Bronchial epithelial cell (primary cell): ENCODE results near the gene QPRT. TPM values are rescaled to one million over a fixed set of nuclear protein-coding genes. Genes with fewer than 3 reads are reported as not detected.
"Not testable (repeated sequence)": the region's sequence is repeated elsewhere in the genome, so short reads cannot be mapped to it uniquely, and the experiment has no call there.

Experiments
- DNase-seq: peaks from one replicate; pipeline ENCODE4 v3.0.0-alpha.2; 2010; ENCODE audit warnings: low read depth
- FAIRE-seq: peaks from 2 replicates; lab custom pipeline; 2011; peaks lifted over from hg19 to GRCh38; lab: Jason Lieb, UNC
- H3K27me3 ChIP-seq: 2 replicates; pipeline ENCODE4 v1.5.1; 2011; ENCODE audit warnings: low read length; ENCODE audit not compliant: control insufficient read depth, insufficient read depth
- H3K36me3 ChIP-seq: 2 replicates; pipeline ENCODE4 v1.5.1; 2011; ENCODE audit warnings: low read length; ENCODE audit not compliant: control insufficient read depth, insufficient read depth
- H3K4me3 ChIP-seq: 2 replicates; pipeline ENCODE4 v1.5.1; 2011; ENCODE audit warnings: mild to moderate bottlenecking, low read depth, low read length, control low read depth
- CTCF ChIP-seq: IDR thresholded peaks from 2 replicates; pipeline ENCODE4 v1.5.1; 2011; ENCODE audit warnings: mild to moderate bottlenecking, moderate library complexity, low read length, control low read depth, inconsistent platforms; ENCODE audit not compliant: insufficient read depth, severe bottlenecking
- total RNA-seq: library from RNA; depleted of rRNA; stranded (reverse); fragments of >200 nt; gene quantifications from 2 replicates; pipeline ENCODE4 v1.2.1, GENCODE V29; 2014

Gene QPRT
- total RNA-seq, 1 donor from 2014 or later: 0.79 TPM

- no peak for FAIRE-seq
- TF ChIP-seq CTCF: no peak
- DNase-seq: no peak
- H3K4me3 ChIP-seq: no peak overlapping the region
- H3K27me3 ChIP-seq: no peaks in the 10 kb centered on the region
- H3K36me3 ChIP-seq: no peaks in the 10 kb centered on the region
Measured at GRCh38 chr16:29708917-29709600, 30.1 kb downstream of the QPRT start.

- not testable (repeated sequence) for H3K4me3 ChIP-seq, H3K36me3 ChIP-seq, FAIRE-seq, H3K27me3 ChIP-seq
- peak; percentile 54 for DNase-seq
Measured at GRCh38 chr16:29709657-29710056, 30.7 kb downstream of the QPRT start.

DNA sequence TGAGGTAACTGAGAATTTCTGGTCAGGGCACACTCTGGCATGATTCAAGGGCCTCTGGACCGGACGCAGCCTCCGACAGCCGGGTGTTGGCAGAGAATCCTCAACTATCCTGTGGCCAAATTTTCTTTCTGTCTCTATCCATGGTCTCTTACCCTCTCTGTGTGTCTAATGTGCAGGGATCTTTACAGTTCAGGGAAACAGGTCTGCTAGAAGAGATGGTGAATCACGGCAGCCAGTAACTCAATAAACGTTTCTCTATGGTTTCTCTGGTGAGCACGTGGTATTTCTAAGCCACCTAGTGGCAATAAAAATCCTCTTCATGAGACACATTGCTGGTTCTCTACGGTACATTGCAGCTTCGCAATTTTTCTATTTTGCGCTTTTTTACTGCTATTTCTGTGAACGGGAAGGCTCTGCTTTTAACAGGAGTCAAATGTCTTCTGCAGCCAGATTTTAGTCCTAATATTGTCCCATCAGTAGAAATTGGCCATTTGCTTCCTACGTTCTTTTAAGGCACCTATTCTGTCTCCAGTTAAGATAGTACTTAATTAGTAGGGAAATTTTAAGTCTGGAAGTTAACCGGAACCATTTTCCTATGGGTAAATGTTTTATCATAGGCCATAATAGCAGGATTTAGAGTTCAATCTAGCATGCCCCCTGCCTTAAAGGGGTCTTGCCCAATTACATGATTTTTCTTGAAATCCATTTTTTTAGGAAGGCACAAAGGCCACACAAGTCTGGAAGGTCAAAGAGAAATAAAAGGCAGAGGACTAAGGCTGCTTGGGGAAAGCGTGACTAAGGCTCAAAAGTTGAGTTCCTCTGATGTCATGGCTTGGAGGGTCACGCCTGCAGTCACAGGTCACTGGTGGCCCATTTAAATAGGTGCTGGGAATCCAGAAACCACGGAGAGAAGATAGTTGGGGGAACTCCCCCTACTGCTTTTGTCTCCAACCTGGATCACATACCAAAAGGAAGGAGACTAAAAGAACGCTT, 31.5 kb downstream of the QPRT start:
- Histone ChIP-seq H3K36me3 (no peaks in the 10 kb centered on the region), H3K4me3 (no peak overlapping the region), H3K27me3 (no peaks in the 10 kb centered on the region)
- TF ChIP-seq CTCF: peak; percentile 59
- FAIRE-seq (no peak), DNase-seq (peak; percentile 71)

- FAIRE-seq (no peak), DNase-seq (no peak)
- no peaks in the 10 kb centered on the region for H3K27me3 ChIP-seq
- no peak for TF ChIP-seq CTCF
- no peaks in the 10 kb centered on the region for H3K36me3 ChIP-seq
- no peak overlapping the region for H3K4me3 ChIP-seq
Measured at GRCh38 chr16:29712809-29713208, 33.8 kb downstream of the QPRT start.

DNA sequence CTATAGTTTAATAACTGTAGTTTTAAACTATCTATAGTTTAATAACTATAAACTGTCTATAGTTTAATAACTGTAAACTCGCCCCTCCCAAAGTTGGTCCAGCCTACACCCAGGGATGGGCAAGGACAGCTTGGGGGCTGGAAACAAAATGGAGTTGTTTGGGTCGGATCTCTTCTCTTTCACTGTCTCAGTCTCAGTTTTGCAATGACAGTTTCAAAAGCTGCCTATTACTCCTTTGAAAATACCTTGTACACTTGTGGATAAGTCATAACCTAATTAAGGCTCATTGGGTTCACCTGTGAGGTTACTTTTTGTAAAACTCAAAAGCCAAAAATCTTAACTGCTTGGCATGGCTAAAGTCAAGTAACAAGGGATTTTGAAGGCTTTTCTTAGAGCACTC, 35.4 kb downstream of the QPRT start:
- FAIRE-seq: no peak
- no peaks in the 10 kb centered on the region for H3K27me3 ChIP-seq
- H3K4me3 ChIP-seq: no peak overlapping the region
- H3K36me3 ChIP-seq: no peaks in the 10 kb centered on the region
- DNase-seq: no peak
- TF ChIP-seq CTCF: no peak

GRCh38 chr16:29714972-29715371, 36.0 kb downstream of the QPRT start:
- no peaks in the 10 kb centered on the region for H3K27me3 ChIP-seq
- H3K4me3 ChIP-seq: no peak overlapping the region
- no peaks in the 10 kb centered on the region for H3K36me3 ChIP-seq
- no peak for FAIRE-seq
- no peak for DNase-seq
- TF ChIP-seq CTCF: no peak
